OCI-LY7 (cell line): Measurements from ENCODE around the gene BLTP3A. TPM values are rescaled to one million over a fixed set of nuclear protein-coding genes. Genes with fewer than 3 reads are reported as not detected.

Experiments used
- BruUV-seq: library from RNA; stranded (reverse); fragments of 400-500 nt; replicated peaks from 2 replicates; lab custom pipeline; 2021; lab: Mats Ljungman, UMichigan
- CTCF ChIA-PET: fragments of 300-600 bp; sonication (Branson Sonifier 250); formaldehyde crosslinking; loops from one replicate; lab custom pipeline; 2022; ENCODE audit warnings: antibody characterized with exemption; ENCODE audit not compliant: unreplicated experiment; lab: Charles Lee
- POLR2A ChIA-PET: fragments of 300-600 bp; sonication (Branson Sonifier 250); formaldehyde crosslinking; loops from one replicate; lab custom pipeline; 2022; ENCODE audit warnings: antibody characterized with exemption; lab: Charles Lee
- DNase-seq: peaks from one replicate; pipeline ENCODE4 v3.0.0-alpha.2; 2015; ENCODE audit warnings: low spot score
- H2AFZ ChIP-seq: fragments of 200-600 bp; sonication (generic), shearing (Covaris generic); 2 replicates; pipeline ENCODE4 v1.6.1; 2014; ENCODE audit warnings: mild to moderate bottlenecking, antibody characterized with exemption, low read length, moderate library complexity
- H3K27ac ChIP-seq: fragments of 200-600 bp; sonication (generic); 2 replicates; pipeline ENCODE4 v1.5.1; 2014; ENCODE audit warnings: mixed run types, low read depth, mild to moderate bottlenecking, moderate library complexity, low read length, inconsistent platforms; ENCODE audit not compliant: poor library complexity, severe bottlenecking
- H3K36me3 ChIP-seq: fragments of 200-600 bp; sonication (generic); 2 replicates; pipeline ENCODE4 v1.6.1; 2014; ENCODE audit warnings: mild to moderate bottlenecking, antibody characterized with exemption, low read length, moderate library complexity, mixed read lengths; ENCODE audit not compliant: insufficient read depth
- H3K4me1 ChIP-seq: fragments of 200-600 bp; sonication (generic); 2 replicates; pipeline ENCODE4 v1.5.1; 2014; ENCODE audit warnings: mild to moderate bottlenecking, low read length; ENCODE audit not compliant: insufficient read depth, poor library complexity, severe bottlenecking
- H3K4me2 ChIP-seq: fragments of 200-600 bp; sonication (generic); 2 replicates; pipeline ENCODE4 v1.6.1; 2014; ENCODE audit warnings: mild to moderate bottlenecking, low read length
- H3K4me3 ChIP-seq: fragments of 200-600 bp; sonication (generic); 2 replicates; pipeline ENCODE4 v1.5.1; 2014; ENCODE audit warnings: mild to moderate bottlenecking, low read depth, low read length; ENCODE audit not compliant: poor library complexity, severe bottlenecking
- H3K79me2 ChIP-seq: fragments of 200-600 bp; sonication (generic); 2 replicates; pipeline ENCODE4 v1.6.1; 2016; ENCODE audit warnings: low read depth, mild to moderate bottlenecking, low read length, moderate library complexity, mixed read lengths; ENCODE audit not compliant: insufficient read depth
- H3K9me2 ChIP-seq: fragments of 200-600 bp; sonication (generic); 2 replicates; pipeline ENCODE4 v1.6.1; 2016; ENCODE audit warnings: mild to moderate bottlenecking, low read length, mixed read lengths; ENCODE audit not compliant: insufficient read depth
- H3K9me3 ChIP-seq: fragments of 200-600 bp; sonication (generic); 2 replicates; pipeline ENCODE4 v1.6.1; 2014; ENCODE audit warnings: mild to moderate bottlenecking, mixed run types, low read length, mixed read lengths
- H4K20me1 ChIP-seq: fragments of 200-600 bp; sonication (generic); 2 replicates; pipeline ENCODE4 v1.6.1; 2014; ENCODE audit warnings: mild to moderate bottlenecking, antibody characterized with exemption, low read length, moderate library complexity, mixed read lengths; ENCODE audit not compliant: insufficient read depth
- EZH2phosphoT487 ChIP-seq: fragments of 200-600 bp; sonication (generic); IDR thresholded peaks from 2 replicates; pipeline ENCODE4 v1.6.1; 2018; ENCODE audit warnings: low read depth, borderline replicate concordance, mild to moderate bottlenecking, mixed run types, antibody characterized with exemption, low read length, moderate library complexity, mixed read lengths
- intact Hi-C: fragments of 100-400 bp; cut with micrococcal nuclease; formaldehyde crosslinking; loops from one replicate; pipeline ENCODE4 v1.10.0; 2022; ENCODE audit not compliant: unreplicated experiment
- total RNA-seq, 2 experiments: library from RNA; depleted of rRNA in 1 of 2; stranded (reverse); fragments of >200 nt in 1 of 2; shearing (Covaris generic) in 1 of 2; gene quantifications; 2 replicates each; pipeline ENCODE4 v1.2.3, GENCODE V29; 2014 to 2022
- TF ChIP-seq, protein P1 (sequence below): fragments of 200-600 bp; sonication (generic); conservative IDR thresholded peaks from 2 replicates; pipeline ENCODE4 v1.5.1; 2014; ENCODE audit warnings: mild to moderate bottlenecking, antibody characterized with exemption, low read length, moderate library complexity, mixed read lengths

The BLTP3A gene
- total RNA-seq, 2 experiments from 2014 or later, result 11.9 to 23.3 TPM

DNA sequence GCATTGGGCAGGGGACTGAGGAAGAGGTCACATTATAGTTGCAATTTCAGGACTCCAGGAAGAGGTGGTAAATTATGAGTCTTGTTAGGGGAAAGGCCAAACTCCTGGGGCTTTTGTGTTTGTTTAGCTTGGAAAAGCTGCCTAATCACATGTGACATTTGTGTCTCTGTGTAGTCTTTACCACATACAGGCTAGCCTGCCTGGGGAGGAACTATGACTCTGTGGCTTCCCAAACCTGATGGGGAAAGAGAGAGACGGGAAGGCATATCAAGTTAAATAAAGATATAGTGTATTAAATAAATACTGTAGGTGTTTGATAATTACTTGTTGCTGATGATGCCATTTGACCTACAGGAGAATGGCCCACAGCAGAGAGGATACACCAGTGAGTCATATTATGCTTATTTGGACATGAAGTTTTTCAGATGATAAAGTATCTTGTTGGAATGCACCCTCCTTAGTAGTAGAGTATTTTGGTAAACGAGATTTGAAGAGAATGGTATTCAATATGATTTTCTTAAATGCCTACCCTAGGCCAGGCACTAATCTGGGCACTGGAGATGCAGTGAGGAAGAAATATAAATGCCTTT is 4.0 kb downstream of the BLTP3A start:
- POLR2A ChIA-PET, result interaction anchor here (1.8 kb wide), 1 partner anchor 10 kb away, joined by 10 read pairs; no protein-coding TSS in a partner anchor
- Histone ChIP-seq H3K4me1 (peaks cover 1% of the 10 kb centered on the region), H3K9me2 (no peaks in the 10 kb centered on the region), H3K79me2 (peaks cover 71% of the 10 kb centered on the region), H4K20me1 (0 out of 2 replicates have a peak, but pooled peaks cover 5% of the 10 kb centered on the region), H3K4me2 (no peak overlapping the region), H3K9me3 (no peaks in the 10 kb centered on the region), H2AFZ (no peak overlapping the region), H3K4me3 (no peak overlapping the region), H3K27ac (no peak overlapping the region), H3K36me3 (peaks cover 9% of the 10 kb centered on the region; the same call in 1 of the 2 replicates)
- BruUV-seq, result no TSS peak
- DNase-seq, result no peak
- no peak for TF ChIP-seq EZH2phosphoT487
- TF ChIP-seq, protein P1, sequence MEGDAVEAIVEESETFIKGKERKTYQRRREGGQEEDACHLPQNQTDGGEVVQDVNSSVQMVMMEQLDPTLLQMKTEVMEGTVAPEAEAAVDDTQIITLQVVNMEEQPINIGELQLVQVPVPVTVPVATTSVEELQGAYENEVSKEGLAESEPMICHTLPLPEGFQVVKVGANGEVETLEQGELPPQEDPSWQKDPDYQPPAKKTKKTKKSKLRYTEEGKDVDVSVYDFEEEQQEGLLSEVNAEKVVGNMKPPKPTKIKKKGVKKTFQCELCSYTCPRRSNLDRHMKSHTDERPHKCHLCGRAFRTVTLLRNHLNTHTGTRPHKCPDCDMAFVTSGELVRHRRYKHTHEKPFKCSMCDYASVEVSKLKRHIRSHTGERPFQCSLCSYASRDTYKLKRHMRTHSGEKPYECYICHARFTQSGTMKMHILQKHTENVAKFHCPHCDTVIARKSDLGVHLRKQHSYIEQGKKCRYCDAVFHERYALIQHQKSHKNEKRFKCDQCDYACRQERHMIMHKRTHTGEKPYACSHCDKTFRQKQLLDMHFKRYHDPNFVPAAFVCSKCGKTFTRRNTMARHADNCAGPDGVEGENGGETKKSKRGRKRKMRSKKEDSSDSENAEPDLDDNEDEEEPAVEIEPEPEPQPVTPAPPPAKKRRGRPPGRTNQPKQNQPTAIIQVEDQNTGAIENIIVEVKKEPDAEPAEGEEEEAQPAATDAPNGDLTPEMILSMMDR, result no peak
- CTCF ChIA-PET, result no interaction called here
- intact Hi-C loops, result no loop called here

DNA sequence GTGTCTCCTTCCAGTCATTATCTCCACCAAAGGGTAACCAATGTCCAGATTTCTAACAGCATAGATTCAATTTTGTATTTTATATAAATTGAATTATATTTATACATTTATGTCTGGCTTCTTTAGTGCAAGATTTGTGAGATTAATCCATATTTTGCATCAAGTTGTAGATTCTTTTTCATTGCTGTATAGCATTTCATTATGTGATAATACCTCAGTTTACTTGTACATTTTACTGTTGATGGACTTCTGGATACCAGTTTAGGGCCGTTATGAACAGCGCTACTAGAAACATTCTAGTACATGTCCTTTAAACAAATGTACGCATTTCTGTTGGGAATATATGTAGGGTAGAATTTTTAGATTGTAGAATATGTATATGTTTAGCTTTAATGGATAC is 6.2 kb downstream of the BLTP3A start:
- ChIA-PET POLR2A (interaction anchor here (0.7 kb wide), 2 partner anchors 13 to 243 kb away, joined by 3 to 8 read pairs; no protein-coding TSS in a partner anchor), CTCF (no interaction called here)
- no peak overlapping the region for H3K4me3 ChIP-seq
- TF ChIP-seq EZH2phosphoT487, result no peak
- TF ChIP-seq, protein P1, result no peak
- peaks cover 77% of the 10 kb centered on the region for H3K79me2 ChIP-seq
- no peaks in the 10 kb centered on the region for H3K9me3 ChIP-seq
- no peak overlapping the region for H3K27ac ChIP-seq
- no TSS peak for BruUV-seq
- no peaks in the 10 kb centered on the region for H3K9me2 ChIP-seq
- H3K4me1 ChIP-seq, result no peaks in the 10 kb centered on the region
- H3K4me2 ChIP-seq, result no peak overlapping the region
- H2AFZ ChIP-seq, result no peak overlapping the region
- DNase-seq, result no peak
- 0 out of 2 replicates have a peak, but pooled peaks cover 5% of the 10 kb centered on the region for H4K20me1 ChIP-seq
- peaks cover 9% of the 10 kb centered on the region; the same call in 1 of the 2 replicates for H3K36me3 ChIP-seq
- intact Hi-C loops, result no loop called here

- CTCF ChIA-PET, result no interaction called here
- TF ChIP-seq, protein P1, result no peak
- no peak for TF ChIP-seq EZH2phosphoT487
- H3K9me3 ChIP-seq, result no peaks in the 10 kb centered on the region
- no peak overlapping the region for H3K27ac ChIP-seq
- no peak overlapping the region for H3K4me2 ChIP-seq
- POLR2A ChIA-PET, result interaction anchor here (0.8 kb wide), 1 partner anchor 58 kb away, joined by 4 read pairs; no protein-coding TSS in a partner anchor
- H2AFZ ChIP-seq, result no peak overlapping the region
- peaks cover under 1% of the 10 kb centered on the region for H3K4me1 ChIP-seq
- H3K9me2 ChIP-seq, result no peaks in the 10 kb centered on the region
- no TSS peak for BruUV-seq
- 0 out of 2 replicates have a peak, but pooled peaks cover 10% of the 10 kb centered on the region for H4K20me1 ChIP-seq
- no peak overlapping the region for H3K4me3 ChIP-seq
- DNase-seq, result no peak
- peaks cover 6% of the 10 kb centered on the region; the same call in 1 of the 2 replicates for H3K36me3 ChIP-seq
- intact Hi-C loops, result no loop called here
- H3K79me2 ChIP-seq, result peaks cover 76% of the 10 kb centered on the region
These were observed 7.7 kb downstream of the BLTP3A start for GRCh38 chr6:34799547-34799946.
